GM04504 (cell line): ENCODE data around the gene SDR39U1.
"Not testable (repeated sequence)": the region's sequence is repeated elsewhere in the genome, so short reads cannot be mapped to it uniquely, and the experiment has no call there.

Experiments
- DNase-seq: peaks from one replicate; pipeline ENCODE4 v3.0.0-alpha.2; 2012; ENCODE audit warnings: low read depth

SDR39U1 gene

DNA sequence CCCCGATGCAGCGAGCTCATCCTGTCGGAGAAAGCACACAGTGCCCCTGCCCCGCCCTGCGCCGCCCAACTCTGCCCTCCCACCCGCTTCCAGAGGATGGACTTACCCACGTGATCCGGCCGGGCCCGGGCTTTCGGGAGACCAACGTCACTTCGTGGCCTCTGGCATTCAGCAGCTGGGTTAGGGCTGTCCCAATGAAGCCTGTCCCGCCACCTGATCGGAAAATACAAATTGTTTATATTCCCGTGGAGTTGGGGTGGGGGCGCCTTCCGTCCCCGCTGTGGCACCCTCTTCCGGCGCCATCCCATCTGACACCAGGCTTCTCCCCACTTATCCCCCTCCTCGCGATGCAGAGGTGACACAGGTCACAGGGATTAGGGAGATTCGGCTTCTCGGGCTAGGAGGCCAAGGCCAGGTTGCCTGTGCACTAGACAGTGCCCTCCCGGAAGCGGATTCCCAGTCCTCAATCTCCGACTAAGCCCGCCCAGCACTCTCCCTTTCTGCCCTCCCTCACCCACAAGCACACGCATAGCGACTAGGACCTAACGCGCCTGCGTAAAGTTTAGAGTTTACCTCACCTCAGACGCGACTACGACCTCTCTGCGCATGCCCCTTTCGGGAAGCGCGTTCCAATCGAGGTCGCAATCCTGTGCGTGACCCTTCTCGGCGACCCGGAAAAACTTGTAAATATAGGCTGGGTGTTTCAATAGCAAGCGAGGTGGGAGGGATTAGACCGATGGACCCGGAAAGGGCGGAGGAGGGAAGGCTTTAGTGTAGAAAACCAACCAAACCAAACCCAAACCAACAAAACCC is at the start of gene SDR39U1:
Gene SDR39U1, minus strand, starts transcription at position 537 of the 813 bp plus-strand sequence. Its CDS starts 7 bp downstream, at position 530.
- DNase-seq = peak; percentile 98

GRCh38 chr14:24491586-24492408 is 49.2 kb upstream of the SDR39U1 start:
- DNase-seq = not testable (repeated sequence)

GRCh38 chr14:24483604-24484252 is 41.2 kb upstream of the SDR39U1 start:
- DNase-seq = peak; percentile 3

DNA sequence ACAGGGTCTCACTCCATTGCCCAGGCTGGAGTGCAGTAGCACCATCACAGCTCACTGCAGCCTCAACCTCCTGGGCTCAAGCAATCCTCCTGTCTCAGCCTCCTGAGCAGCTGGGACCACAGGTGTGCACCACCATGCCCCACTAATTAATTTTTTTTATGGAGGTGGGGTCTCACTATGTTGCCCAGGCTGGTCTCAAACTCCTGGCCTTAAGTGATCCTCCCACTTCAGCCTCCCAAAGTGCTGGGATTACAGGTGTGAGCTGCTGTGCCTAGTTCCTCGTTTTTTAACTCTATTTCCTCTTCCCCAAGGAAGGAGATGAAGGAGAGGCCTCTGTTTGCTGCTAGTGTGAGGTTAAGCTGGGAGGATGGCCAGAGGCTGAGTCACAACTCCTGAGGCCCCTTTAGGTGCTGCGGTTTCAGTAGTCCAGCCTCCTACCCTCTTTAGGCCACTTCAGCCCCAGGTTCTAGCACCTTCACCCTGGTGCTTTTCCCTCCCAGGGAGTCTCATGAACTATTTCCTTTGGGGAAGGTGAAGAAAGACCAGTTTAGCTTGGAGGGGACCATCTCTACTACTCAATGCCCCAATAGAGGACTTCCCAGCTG is 40.2 kb upstream of the SDR39U1 start:
- DNase-seq = peak; percentile 2

DNA sequence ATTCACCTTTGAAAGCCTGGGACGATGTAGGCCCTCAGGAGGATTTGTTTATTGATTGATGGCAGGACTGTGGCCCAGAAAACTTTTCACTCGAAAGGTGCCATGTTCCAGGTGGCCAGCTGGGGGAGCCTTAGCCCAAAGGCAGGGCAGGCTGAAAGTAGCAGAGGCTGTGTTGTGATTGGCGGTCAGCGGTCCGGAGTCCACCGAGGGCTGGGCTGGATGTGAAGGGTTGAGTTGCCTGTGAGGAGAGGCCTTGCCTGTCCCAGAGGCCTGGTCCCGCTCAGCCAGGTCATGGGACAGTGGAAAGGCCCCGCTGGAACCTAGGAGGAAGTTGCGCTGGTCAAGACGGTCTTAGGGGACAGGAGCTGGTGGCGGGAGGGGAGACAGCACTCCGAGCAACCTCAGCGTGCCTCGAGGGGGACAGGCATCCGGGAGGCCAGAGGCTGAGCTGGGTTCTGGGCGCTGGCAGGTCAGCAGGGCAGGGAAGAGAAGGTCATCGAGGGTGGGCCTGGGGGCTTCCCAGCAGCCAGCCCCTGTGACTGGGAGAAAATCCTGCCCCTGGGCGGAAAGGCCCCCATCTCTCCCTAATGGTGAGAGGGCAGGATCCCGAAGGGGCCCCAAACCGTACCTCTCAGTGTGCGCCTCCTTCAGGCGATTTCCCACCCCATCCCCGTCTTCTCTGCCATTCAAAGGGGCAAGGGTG is 39.2 kb upstream of the SDR39U1 start:
- no peak for DNase-seq

- not testable (repeated sequence) for DNase-seq
These were observed 37.4 kb upstream of the SDR39U1 start for GRCh38 chr14:24479999-24480398.

DNA sequence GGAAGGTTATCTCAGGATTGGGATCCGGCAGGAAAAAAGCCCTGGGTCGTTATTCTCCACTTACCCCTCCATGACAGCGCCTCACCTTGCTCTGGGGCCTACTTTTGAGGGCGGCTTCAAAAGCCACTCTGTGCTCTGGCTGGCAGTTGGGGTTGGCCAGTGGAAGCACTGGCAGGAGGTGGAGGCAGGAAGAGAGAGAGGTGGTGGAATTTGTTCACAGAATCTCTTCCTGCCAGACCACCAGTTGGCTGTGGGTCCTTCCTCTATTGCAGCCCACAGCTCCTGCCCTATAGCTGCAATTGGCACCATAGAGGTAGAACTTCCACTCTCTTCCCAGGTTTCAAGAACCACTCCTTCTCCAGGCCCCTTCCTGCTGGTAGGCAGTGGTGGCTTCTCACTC is 32.7 kb upstream of the SDR39U1 start:
- DNase-seq = no peak

DNA sequence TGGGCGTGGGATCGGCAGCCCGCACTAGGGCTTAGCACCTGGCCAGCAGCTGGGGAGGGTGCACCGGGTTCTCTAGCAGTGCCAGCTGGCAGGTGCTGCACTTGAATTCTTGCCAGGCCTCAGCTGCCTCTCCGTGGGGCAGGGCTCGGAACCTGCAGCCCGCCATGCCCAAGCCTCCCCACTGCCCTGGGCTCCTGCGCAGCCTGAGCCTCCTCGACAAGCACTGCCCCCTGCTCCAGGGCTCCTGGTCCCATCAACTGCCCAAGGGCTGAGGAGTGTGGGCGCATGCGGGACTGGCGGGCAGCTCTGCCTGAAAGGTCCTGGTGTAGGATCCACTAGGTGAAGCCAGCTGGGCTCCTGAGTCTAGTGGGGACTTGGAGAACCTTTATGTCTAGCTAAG is 30.6 kb upstream of the SDR39U1 start:
- no peak for DNase-seq

- not testable (repeated sequence) for DNase-seq
These were observed 27.9 kb upstream of the SDR39U1 start for GRCh38 chr14:24470450-24470849.

DNA sequence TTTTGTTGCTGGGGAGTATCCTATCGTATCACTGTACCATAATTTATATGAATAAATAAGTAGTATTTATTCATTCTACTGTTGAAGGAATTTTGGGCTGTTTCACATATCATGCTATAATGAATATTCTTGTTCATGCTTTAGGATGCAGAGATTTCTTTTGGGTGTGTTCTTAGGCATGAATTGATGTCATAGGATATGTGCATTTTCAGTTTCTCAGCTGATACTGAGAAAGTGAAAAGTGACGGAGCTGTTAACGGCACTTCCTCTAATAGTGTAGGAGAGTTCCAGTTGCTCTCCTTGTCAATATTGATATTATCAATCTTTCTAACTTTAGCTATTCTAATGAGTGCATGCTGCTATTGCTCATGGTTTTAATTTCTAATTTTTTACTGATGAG is 23.2 kb upstream of the SDR39U1 start:
- DNase-seq = no peak

- no peak for DNase-seq
These were observed 22.8 kb upstream of the SDR39U1 start for GRCh38 chr14:24465368-24465767.

DNA sequence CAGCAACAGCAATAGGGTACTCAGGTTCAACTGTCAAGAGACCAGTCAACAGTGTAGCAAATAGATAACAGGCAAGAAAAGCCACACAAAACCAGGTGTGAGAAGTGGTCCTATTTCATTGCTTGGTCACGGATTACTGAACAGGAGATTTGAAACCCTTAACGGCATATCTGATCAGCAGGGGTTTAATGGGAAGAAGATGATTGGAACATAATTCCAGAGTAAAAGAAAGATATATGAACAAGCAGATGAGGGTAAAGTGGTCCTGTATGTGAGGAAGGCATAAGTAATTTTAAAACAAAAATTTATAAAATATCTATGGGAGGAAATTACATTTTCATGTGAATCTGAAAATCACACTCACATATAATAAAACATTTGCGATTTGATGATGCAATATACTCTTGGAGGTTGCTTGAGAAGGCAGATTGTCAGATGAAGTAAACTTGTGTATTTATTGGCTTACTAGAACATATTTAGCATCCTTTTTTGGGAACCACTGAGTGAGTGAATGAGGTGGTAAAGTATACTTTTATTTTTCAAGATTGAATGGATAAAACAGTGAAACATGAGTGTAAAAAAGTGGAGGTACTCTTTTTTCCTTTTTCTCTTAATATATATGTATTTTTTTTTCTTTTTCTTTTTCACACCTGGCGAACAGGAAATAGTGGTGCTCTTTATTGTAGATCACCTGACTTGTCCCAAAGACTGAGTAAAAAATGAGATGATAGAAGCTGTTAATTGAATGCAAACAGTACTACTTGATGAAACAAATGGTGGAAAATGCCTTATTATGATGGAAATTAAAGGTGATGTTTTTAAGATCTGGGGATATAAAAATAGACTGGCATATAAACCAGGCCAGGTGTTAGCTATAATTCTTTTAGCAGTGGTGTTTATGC is 21.6 kb upstream of the SDR39U1 start:
- DNase-seq = no peak

DNA sequence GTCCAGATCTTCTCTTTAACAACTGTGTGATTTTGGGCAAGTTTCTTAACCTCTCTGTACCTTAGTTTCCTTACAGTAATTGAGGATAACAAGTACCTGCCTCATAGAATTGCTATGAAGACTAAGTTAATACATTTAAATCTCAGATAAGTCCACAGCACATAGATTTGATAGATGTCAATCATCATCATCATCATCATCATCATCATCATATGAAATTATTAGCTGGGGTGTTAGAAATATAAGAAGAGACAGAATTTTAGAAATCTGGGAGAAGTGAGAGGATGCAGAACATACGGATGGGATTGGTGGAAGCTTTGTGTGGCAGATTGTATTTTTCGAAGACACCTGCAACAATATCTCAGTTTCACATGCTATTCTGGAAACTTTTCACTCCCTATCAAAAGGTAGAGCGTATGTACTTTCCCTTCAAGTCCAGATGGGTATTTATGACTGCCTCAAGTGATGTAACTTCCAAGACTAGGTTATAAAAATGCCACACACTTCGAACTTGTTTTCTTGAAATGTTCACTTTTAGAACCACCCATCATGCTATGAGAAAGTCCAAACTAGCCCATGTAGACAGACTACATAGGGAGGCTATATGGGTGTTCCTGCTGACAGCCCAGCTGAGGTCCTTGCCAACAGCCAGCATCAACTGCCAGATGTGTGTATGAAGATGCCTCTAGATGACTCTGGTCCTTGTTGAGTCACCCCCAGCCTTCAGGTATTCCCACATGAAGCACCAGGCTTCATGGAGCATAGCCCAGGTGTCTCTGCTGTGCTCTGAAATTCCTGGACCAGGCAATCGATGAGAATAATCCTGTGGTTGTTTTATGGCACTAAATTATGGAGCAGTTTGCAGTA is 20.7 kb upstream of the SDR39U1 start:
- DNase-seq = no peak

DNA sequence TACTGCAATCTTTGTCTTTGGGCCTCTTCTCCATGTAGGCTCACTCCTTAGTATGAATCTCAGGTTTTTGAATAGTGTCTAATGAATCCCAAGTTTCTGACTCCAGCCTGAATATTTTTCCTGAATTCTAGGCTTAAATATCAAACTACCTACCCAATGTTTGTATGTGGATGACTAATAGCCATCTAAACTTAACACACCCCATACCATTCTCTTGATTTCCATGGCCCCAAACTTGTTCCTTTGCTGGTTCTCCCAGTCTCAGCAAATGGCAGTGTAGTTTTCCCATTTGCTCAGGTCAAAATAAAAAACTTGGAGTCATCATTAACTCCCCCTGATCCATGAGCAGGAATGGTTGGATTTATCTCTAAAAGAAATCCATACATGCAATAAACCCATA is 18.8 kb upstream of the SDR39U1 start:
- no peak for DNase-seq

GRCh38 chr14:24459331-24459730 is 16.8 kb upstream of the SDR39U1 start:
- DNase-seq = no peak

GRCh38 chr14:24458736-24459135 is 16.2 kb upstream of the SDR39U1 start:
- DNase-seq = no peak

DNA sequence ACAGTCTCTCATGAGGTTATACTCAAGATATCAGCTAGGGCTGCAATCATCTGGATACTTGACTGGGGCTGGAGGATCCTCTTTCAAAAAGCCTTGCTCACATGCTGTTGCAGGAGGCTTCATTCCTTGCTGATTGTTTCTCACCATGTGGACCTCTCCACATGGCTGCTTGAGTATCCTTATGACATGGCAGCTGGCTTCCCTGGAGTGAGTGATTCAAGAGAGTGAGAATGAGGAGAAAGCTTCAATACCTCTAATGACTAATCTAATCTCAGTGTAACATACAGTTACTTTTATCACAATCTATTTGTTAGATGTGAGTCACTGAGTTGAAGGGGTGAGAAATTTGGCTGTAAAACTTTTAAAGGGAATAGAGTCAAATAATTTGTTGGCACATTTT is 14.4 kb upstream of the SDR39U1 start:
- DNase-seq = no peak

DNA sequence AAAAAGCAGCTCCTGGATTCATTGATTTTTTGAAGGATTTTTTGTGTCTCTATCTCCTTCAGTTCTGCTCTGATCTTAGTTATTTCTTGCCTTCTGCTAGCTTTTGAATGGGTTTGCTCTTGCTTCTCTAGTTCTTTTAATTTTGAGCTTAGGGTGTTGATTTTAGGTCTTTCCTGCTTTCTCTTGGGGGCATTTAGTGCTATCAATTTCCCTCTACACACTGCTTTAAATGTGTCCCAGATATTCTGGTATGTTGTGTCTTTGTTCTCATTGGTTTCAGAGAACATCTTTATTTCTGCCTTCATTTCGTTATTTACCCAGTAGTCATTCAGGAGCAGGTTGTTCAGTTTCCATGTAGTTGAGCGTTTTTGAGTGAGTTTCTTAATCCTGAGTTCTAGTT is 8.3 kb upstream of the SDR39U1 start:
- not testable (repeated sequence) for DNase-seq

DNA sequence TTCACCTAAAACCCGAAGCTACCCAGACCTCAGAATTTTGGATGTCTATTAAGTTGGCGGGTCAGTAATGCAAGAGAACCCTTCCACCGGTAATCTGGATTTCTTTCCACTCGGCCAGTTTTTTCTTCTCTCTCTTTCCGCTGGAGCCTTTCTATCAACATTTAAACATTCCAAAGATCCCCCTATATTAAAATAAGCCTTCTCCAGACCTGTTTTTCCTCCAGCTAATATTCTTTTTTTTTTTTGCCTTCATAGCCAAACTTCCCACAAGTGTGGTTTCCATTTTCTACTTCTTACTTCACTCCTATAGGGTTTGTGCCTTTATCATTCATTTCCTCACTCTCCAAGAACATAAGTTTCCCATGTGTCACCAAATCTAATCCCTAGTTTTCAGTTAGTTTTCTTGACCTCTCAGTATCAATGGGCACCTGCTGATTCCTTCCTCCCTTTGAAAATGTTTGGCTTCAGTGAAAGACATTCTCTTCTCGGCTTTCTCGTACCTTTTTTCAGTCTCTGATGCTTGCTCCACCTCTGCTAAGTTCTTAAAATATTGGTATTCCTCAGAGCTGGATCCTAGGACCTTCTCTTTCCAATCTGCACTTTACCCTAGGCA is 583 bp upstream of the SDR39U1 start:
- DNase-seq = no peak
